ENCODE data around the gene NEURL3.
A peak's percentile ranks its signal among the peaks of the same experiment; 100 is the strongest.

Gene NEURL3

GRCh38 chr2:96538487-96539214, 33.5 kb upstream of the NEURL3 start:
- Histone ChIP-seq H3K79me2 (ENCODE audit: low read length) (peaks cover 32% of the 10 kb centered on the region), H3K4me1 (ENCODE audit: low read length) (peaks cover 27% of the 10 kb centered on the region), H2AFZ (ENCODE audit: low read depth, low read length) (no peak overlapping the region), H3K9ac (ENCODE audit: low read length) (no peak overlapping the region), H3K27ac (ENCODE audit: low read length) (no peak overlapping the region), H3K4me2 (ENCODE audit: low read length) (peak overlapping the region; percentile 94), H3K27me3 (ENCODE audit: low read depth, low read length) (peaks cover 22% of the 10 kb centered on the region), H3K4me3 (ENCODE audit: low read length) (peak overlapping the region; percentile 87), H4K20me1 (ENCODE audit: insufficient read depth, low read length) (peaks cover 60% of the 10 kb centered on the region), H3K36me3 (replicated peaks; ENCODE audit: low read depth, low read length) (peaks cover 25% of the 10 kb centered on the region), H3K9me3 (ENCODE audit: insufficient read depth, low read length) (no peaks in the 10 kb centered on the region)
- TF ChIP-seq EZH2phosphoT487 (IDR thresholded peaks at IDR 0.05; ENCODE audit: low read depth) = no peak
- no peak for TF ChIP-seq CTCF (IDR thresholded peaks at IDR 0.05; ENCODE audit: low read depth, low read length)

DNA sequence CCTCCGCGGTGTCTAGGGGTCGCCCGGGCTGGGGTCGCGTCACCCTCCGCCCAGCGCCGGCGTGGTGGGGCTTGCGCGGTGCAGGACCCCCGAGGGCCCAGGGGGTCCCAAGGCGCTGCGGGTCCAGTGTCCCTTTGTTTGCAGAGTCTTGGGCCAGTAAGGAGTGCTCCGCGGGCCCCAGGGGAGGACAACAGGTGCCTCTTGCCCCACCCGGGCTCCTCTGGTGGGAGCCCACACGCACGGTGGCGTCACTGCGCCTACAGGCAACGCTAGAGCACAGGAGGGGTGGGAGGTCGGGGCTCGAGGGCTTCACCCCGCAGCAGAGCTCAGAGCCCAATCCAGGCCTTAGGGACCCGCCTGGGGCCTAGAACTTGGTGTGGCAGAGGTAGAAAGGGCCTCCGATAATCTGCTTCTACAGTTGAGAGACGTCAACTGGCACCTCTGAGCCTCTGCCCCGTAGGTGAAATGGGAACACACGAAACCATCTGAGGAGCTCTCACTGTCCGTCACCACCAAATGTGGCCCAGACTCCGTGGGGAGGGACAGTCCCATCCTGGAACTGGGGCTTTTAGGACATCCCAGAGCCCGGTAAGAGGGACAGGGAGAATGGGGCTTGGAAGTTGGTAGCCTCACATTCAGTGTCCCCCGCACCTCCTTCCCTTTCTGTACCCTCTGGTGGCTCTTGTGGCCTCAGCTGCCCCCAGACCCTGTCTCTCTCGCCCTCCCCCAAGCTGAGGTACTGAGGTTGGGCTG, 32.8 kb upstream of the NEURL3 start:
- Histone ChIP-seq H3K9ac (ENCODE audit: low read length) (peak overlapping the region; percentile 86), H3K4me3 (ENCODE audit: low read length) (peak overlapping the region; percentile 87), H3K36me3 (replicated peaks; ENCODE audit: low read depth, low read length) (peaks cover 23% of the 10 kb centered on the region), H2AFZ (ENCODE audit: low read depth, low read length) (no peak overlapping the region), H3K27ac (ENCODE audit: low read length) (no peak overlapping the region), H4K20me1 (ENCODE audit: insufficient read depth, low read length) (peaks cover 53% of the 10 kb centered on the region), H3K4me1 (ENCODE audit: low read length) (peaks cover 34% of the 10 kb centered on the region), H3K9me3 (ENCODE audit: insufficient read depth, low read length) (no peaks in the 10 kb centered on the region), H3K27me3 (ENCODE audit: low read depth, low read length) (peaks cover 29% of the 10 kb centered on the region), H3K79me2 (ENCODE audit: low read length) (peaks cover 32% of the 10 kb centered on the region), H3K4me2 (ENCODE audit: low read length) (peak overlapping the region; percentile 94)
- TF ChIP-seq CTCF (IDR thresholded peaks at IDR 0.05; ENCODE audit: low read depth, low read length) (no peak), EZH2phosphoT487 (IDR thresholded peaks at IDR 0.05; ENCODE audit: low read depth) (no peak)

DNA sequence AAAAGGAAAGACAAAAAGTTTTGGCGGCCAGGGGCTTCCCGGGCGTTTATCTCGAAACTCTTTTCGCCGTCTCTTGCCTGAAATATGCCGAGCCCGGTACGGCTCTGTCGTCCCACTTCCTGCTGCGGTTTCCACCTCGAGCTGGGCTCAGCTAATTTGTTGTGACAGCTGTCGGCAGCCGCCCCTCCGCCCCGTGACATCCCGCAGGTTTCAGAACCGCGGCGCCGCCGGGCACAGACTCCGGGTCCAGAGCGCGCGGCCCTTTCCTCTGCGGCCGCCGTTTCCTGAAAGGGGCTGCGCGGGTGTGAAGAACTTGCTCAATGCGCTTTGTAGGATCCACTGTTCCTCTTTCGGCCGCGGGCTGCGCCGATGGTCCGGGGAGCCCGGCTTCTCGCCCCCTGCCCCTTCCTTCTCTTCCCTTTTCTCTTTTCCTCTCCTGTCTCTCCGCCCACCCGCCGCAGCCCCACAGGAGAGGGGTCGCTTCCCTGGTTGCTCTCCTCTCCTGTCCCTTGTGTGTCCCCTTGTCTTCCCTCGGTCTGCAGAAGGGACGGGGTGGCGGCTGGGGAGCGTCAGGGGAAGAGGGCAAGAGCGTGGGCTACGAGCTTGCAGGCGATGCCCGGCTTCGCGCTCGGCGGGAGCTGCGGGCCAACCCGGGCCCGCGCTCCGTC, 32.0 kb upstream of the NEURL3 start:
- H4K20me1 ChIP-seq (ENCODE audit: insufficient read depth, low read length) = peaks cover 46% of the 10 kb centered on the region
- H3K27ac ChIP-seq (ENCODE audit: low read length) = peak overlapping the region; percentile 79
- H3K9ac ChIP-seq (ENCODE audit: low read length) = peak overlapping the region; percentile 86
- no peaks in the 10 kb centered on the region for H3K9me3 ChIP-seq (ENCODE audit: insufficient read depth, low read length)
- no peak overlapping the region for H2AFZ ChIP-seq (ENCODE audit: low read depth, low read length)
- H3K4me1 ChIP-seq (ENCODE audit: low read length) = peaks cover 40% of the 10 kb centered on the region
- H3K27me3 ChIP-seq (ENCODE audit: low read depth, low read length) = peaks cover 36% of the 10 kb centered on the region
- peaks cover 32% of the 10 kb centered on the region for H3K79me2 ChIP-seq (ENCODE audit: low read length)
- peaks cover 21% of the 10 kb centered on the region for H3K36me3 ChIP-seq (replicated peaks; ENCODE audit: low read depth, low read length)
- no peak for TF ChIP-seq CTCF (IDR thresholded peaks at IDR 0.05; ENCODE audit: low read depth, low read length)
- peak overlapping the region; percentile 87 for H3K4me3 ChIP-seq (ENCODE audit: low read length)
- H3K4me2 ChIP-seq (ENCODE audit: low read length) = peak overlapping the region; percentile 94
